ENCODE data around the gene BEX3. TPM values are rescaled to one million over a fixed set of nuclear protein-coding genes. Genes with fewer than 3 reads are reported as not detected.

Gene BEX3
- total RNA-seq, 1 experiment from 2014 or later = 579 TPM

DNA sequence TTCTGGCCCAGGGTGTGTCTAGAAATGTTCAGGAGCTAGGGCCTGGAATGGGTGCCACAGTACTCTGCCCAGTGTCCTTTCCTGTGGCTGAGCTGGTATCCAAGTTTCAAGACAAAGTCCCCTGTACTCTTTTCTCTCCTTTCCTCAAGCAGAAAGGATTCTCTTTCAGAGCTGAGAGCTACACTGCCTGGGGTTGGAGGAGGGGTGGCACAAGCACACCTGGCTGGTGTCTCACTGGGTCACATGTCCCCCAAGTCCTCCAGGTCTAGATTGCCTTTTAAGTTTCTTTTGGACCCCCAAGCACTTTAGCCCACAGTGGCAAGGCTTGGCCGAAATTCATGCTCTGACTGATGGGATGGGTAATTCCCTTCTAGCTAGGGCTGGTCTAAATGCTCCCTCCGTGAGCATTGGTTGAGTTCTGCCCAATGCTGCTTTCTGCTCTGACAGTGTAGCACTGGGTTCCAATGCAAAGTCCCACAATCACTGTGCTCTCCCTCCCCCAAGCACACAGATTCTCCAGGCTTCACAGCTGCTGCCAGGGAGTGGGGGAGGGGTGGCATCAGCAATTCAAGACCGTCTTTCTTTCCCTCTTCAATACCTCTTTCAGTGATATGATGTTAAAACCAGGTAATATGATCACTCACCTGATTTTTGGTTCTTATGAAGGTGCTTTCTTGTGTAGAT is 47.8 kb downstream of the BEX3 start:
- DNase-seq (ENCODE audit: low read depth) = no peak

Other genes starting within 250 kb of the BEX3 start
- gene BEX4, start 161.4 kb upstream of the BEX3 start, total RNA-seq (2014; rRNA removed; shearing (Covaris generic)) = 6.3 and 7.3 TPM in 2 replicates
- 160 and 176 TPM in 2 replicates for gene TCEAL8, start 121.4 kb upstream of the BEX3 start, total RNA-seq (2014; rRNA removed; shearing (Covaris generic))
- gene TCEAL5, start 99.8 kb upstream of the BEX3 start, total RNA-seq (2014; rRNA removed; shearing (Covaris generic)) = not detected in 2 replicates
- 8.9 and 15.4 TPM in 2 replicates for gene BEX2, start 65.5 kb upstream of the BEX3 start, total RNA-seq (2014; rRNA removed; shearing (Covaris generic))
- gene TCEAL7, start 46.3 kb upstream of the BEX3 start, total RNA-seq (2014; rRNA removed; shearing (Covaris generic)) = 5.2 and 6.3 TPM in 2 replicates
- 261 TPM in 2 replicates for gene TCEAL9, start 20.0 kb upstream of the BEX3 start, total RNA-seq (2014; rRNA removed; shearing (Covaris generic))
- gene RAB40A, start 143.0 kb downstream of the BEX3 start, total RNA-seq (2014; rRNA removed; shearing (Covaris generic)) = 0.07 TPM in 1 of 2 replicates, not detected in the other
- gene TCEAL4, start 209.0 kb downstream of the BEX3 start, total RNA-seq (2014; rRNA removed; shearing (Covaris generic)) = 96.7 and 114 TPM in 2 replicates
- 60.1 and 77.7 TPM in 2 replicates for gene TCEAL3, start 231.4 kb downstream of the BEX3 start, total RNA-seq (2014; rRNA removed; shearing (Covaris generic))

All from M059J (cell line).